HG02798 (cell line): Measurements from ENCODE around the gene IZUMO4.
"Not testable (repeated sequence)": the region's sequence is repeated elsewhere in the genome, so short reads cannot be mapped to it uniquely, and the experiment has no call there.

Experiments
- ATAC-seq: cut with Tn5 transposase; IDR thresholded peaks from one replicate; pipeline ENCODE4 v1.9.1; 2021; ENCODE audit warnings: mild to moderate bottlenecking; ENCODE audit not compliant: unreplicated experiment, poor library complexity

The IZUMO4 gene

GRCh38 chr19:2121416-2122051 is 24.8 kb downstream of the IZUMO4 start:
- ATAC-seq = no peak

DNA sequence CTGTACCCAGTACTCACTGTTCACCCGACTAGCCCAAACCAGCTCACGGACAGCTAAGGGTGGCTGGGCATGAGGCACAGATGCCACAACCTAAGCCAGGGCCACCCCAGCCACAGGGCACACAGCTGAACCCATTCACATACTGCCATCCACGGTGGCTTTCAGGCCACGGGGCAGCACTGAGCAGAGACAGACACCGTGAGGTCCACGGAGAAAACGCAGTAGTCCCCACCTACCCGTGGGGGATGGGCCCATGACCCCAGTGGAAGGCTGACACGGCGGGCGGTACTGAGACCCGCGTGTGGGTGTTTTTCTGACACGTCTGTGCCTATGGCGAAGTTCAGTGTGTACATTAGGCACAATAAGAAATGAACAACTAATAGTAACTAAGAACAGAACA is 25.5 kb downstream of the IZUMO4 start:
- ATAC-seq = no peak

DNA sequence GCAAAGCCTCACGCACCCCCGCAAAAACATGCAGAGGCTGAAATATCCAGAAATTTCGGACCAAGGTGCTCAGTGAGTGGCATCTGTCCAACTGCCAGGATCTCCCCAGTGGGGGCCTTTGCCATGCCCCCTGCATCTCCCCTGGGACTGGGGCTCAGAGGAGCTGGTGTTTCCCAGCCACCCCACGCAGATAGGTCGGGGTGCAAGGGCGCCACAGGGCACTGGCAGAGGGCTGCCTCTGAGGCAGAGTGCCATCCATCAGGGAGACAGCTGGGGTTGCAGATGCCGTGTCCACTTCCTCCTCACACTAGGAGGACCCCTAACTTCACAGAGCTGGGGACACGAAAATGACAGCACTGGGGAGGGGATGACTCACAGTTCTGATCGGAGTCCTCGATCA is 26.3 kb downstream of the IZUMO4 start:
- ATAC-seq = no peak

DNA sequence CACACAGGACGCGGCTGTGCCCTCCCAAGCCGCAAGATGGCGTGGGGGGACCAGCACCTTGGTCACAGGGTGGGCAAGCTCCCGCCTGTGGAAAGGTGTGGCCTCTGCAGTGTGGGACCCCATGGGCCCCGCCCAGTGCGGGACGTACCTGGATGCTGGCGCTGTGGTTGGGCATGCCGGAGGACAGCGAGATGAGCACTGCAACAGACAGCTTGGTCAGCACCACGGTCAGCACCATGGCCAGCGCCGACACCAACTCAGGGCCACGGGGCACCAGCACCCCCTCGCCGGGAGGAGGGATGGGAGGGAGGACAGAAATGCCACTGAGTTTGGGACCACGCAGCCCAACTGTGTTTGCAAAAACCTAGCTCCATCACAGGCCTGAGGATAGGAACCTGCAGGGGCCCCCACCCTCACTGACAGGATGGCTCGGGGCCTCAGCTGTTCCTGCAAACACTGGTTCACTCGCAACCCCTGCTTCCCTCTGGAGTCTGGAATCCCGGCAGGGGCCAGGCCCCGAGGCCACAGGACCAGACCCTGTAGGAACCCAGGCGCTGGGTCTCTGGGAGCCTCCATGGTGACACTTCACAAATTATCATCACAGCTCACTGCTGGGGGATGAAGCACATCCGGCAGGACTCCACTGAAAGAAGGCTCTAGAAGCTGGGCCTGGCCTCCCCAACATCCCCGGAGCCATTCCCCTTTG is 27.1 kb downstream of the IZUMO4 start:
- no peak for ATAC-seq

DNA sequence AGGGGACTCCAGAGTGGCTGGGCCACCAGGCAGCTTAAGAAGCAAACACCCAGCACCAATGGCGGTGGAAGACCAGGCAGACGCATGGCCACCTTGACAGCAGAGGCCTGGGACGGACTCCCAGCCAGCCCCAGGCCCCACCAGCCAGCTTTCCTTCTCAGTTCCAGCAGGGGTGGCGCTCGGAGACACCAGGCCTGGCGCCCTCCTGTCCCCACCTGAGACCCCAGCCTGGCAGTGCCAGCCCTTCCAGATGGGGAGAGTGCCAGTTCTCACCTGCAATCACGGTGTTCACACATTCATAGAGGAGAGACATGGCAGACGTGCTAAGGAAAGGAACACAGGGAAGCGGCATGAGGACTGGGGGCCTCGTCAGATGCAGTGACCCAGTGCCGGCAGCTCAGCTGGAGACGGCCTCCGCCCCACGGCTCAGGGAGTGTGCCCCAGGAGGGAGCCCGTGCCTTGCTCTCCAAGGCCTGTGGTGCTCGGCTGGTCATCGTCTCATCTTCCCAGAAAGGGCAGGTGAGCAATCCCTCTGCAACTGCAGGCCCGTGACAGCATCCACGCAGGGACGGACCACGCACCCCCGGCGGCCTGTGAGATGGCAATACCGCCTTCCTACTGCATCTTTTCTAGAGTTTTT is 30.3 kb downstream of the IZUMO4 start:
- ATAC-seq = no peak

- no peak for ATAC-seq
Observed at GRCh38 chr19:2127758-2128157, 31.0 kb downstream of the IZUMO4 start.

DNA sequence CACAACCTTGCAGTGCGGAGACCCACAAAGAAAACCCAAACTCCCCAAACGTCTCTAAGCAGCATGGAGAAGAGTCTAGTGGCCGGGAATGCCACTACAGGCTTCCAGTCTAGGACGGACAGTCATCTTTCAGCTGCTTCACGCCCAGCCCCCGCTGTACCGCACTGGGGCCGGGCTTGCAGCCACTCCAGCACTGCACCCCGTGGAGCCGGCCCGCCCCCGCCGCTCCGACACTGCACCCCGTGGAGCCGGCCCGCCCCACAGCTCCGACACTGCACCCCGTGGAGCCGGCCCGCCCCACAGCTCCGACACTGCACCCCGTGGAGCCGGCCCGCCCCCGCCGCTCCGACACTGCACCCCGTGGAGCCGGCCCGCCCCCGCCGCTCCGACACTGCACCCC is 31.5 kb downstream of the IZUMO4 start:
- not testable (repeated sequence) for ATAC-seq

DNA sequence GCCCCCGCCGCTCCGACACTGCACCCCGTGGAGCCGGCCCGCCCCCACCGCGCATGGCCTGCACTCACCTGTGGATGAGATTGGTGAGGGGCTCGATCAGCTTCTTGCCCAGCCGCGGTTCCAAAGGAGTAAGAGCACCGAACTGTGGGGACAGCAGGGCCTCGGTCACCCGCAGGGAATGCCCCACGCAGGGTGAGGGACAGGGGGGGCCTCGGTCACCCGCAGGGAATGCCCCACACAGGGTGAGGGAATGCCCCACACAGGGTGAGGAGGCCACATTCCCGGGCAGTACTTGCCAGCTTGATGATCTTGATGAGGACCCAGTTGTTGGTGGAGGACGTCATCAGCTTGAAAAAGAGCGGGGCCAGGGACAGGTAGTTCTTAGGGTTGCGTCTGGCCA is 32.3 kb downstream of the IZUMO4 start:
- ATAC-seq = no peak

DNA sequence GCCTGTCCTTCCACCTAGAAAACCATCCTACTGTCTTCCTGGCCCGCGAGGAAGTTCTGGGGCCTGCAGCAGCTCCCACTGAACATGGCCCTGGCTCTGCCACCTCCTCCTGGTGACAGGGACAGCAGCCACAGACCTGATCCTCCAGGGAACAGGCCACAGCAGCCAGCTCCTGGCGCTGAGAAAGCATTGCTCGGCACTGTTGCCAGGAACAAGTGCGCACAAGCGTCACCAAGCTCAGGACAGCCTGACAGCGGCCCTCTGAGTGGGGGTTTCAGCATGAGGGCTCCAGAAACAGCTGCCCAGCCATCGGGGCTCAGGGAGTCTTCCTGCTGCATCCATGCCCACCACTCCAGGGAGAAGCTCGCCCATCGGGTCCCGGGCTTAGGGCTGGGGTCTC is 32.8 kb downstream of the IZUMO4 start:
- no peak for ATAC-seq

DNA sequence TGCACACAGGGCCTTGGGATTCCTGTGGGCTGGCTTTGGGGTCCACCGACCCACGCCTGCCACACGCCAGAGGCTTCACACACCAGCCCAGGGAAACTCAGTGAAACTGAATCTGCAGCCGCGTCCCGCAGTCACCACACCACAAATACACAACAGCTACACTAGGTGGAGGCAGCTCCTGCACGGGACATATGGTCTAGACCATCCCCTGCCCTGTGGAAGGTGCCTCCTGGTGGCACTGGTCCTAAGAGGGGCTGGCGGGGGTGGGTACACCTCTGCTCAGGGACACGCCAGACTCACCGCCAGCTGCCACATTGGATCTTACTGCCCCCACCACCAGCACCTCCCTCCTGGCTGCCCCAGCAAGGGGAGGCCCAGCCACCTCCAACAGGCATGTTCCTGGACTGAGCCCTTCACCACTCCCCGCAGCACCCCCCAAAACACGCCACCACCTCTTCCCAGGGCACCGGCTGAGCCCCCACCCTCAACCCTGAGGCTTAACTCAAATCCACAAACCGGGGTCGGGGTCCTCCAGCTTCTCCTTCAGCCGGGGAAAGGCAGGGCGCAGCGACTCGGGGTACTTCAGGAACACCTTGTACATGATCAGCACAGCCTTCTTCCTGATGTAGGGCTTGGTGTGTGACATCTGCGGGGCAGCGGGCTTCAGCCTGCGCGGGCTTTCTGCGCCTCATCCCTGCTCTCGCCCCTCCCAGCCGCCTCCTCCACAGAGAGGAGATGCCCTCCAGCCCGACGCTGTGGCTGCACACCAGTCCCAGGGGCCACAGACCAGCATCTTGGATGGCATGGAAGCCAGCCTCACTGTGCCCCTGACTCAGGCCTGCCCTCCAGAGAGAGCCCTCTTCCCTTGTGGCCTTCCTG is 33.4 kb downstream of the IZUMO4 start:
- no peak for ATAC-seq

DNA sequence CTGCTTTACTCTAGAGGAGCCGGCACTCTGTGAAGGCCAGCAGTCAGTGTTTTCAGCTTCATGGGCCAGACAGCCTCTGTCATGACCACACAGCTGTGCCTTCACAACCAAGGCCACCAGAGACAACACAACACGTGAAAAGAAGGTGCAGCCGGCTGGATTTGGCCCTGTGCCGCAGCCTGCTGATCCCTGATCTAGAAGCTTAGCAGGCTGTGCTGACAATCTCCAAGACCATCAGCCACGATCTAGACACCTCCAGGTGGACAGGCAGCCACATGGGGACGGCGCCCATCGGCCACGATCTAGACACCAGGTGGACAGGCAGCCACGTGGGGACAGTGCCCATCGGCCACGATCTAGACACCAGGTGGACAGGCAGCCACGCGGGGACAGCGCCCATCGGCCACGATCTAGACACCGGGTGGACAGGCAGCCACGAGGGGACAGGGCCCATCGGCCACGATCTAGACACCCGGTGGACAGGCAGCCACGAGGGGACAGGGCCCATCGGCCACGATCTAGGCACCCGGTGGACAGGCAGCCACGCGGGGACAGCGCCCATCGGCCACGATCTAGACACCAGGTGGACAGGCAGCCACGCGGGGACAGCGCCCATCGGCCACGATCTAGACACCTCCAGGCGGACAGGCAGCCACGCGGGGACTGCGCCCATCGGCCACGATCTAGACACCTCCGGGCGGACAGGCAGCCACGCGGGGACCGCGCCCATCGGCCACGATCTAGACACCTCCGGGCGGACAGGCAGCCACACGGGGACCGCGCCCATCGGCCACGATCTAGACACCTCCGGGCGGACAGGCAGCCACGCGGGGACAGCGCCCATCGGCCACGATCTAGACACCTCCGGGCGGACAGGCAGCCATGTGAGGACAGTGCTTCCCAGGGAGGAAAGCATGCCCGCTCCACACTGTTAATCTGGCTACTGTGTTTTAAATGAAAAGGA is 34.6 kb downstream of the IZUMO4 start:
- not testable (repeated sequence) for ATAC-seq

DNA sequence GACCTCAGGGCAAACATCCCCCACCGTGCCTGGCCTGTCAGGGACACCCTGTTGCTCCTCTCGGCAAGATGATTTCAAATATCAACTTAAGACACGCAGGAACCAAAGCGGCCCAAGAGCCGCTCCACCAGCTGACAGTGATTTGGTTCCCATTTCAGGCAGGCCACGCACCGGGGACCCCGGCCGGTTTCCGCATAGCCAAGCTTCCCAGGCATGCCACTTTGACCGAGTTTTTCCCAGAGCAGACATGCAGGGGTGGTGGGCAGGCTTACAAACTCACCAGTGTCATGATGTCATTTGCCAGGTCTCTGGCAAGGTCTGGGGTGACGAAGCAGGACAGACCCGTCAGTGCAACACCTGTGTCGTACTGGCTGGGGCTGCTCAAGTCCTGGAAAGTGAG is 35.5 kb downstream of the IZUMO4 start:
- ATAC-seq = no peak

DNA sequence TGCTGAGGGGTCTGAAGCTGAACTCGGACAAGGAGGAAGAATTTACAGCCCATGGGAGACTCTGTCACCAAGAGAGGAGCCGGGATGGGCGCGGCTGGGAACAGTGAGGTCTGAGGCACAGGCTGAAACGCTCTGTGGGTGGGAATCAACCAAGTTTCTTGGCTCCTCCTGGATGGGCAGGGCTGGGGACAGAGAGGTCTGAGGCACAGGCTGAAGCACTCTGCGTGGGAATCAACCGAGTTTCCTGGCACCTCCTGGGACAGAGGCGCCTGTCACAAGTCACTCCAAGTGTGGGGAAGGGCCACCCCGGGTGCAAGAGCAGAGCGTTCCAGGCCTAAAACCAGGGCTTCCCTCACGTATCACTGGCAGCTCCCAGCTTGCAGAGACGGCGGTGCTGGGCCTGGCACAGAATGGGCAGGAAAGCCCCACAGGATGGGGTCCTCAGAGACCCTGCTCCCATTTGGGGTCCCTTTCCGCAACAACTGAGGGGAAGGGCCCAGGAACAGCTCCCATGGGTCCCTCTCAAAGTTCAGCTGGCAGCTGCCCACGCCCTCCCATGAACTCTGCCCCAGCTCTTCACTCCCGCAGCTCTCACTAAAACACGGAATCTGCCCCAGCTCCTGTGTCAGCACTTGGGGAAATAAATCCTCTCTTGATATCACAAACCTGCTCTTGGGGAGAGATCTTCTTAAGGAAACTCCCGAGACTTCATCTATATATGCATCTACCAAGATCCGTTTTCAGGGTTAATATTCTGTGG is 36.2 kb downstream of the IZUMO4 start:
- no peak for ATAC-seq

GRCh38 chr19:2135474-2136402 is 39.0 kb downstream of the IZUMO4 start:
- no peak for ATAC-seq

DNA sequence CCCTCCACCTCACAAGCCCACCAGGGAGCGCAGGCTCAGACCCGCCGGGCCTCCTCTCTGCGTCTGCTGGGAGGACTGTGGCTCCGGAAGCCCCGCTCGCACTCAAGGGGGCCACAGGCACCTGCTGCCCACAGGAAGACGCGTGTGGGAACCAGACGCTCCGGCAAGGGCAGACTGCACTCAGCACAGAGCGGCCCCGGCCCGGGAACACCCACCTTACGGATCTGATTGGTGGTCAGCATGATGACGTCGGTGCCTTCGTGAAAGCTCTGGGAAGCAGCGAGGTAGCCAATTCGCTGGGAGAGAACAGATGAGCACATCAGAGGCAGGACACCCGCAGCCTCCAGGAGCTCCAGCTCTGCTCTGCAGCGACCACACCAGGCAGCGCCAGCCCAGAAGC is 40.1 kb downstream of the IZUMO4 start:
- no peak for ATAC-seq

DNA sequence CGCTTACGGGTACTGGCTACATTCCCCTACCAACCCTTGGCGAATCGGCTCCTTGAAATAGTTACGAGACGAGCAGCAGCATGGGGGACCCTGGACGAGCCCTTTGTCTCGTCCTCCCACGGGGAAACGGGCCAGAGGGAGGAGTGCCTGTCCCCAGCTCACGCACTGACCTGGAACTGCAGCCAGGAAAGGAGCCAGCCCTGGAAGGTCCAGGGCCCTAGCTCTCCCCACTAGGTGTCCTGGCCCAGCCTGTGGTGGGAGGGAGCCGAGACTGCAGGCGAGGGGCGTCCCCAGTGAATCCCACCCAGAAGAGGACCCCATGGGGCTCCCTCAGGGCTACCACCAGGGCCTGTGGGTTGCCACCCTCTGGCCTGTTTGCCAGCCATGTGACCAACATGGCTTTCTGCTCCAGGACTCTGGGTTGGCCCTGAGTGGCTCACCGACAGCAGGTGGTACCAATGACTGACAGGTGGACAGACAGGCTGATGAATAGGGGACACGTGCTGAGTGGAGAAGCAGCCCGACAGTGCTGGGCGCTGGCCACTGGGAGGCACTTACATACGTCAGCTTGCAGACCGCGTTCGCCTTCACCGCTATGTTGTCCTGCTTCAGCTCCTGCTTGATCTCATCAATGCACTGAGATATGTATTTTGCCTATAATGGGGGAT is 41.5 kb downstream of the IZUMO4 start:
- no peak for ATAC-seq

GRCh38 chr19:2139385-2140137 is 42.8 kb downstream of the IZUMO4 start:
- no peak for ATAC-seq
